ENCODE measurements around the gene KNDC1.

Gene KNDC1

GRCh38 chr10:133126431-133127290 lies 33.4 kb upstream of the KNDC1 start:
- no peak overlapping the region for H3K4me3 ChIP-seq (replicated peaks; ENCODE audit: low read depth, low read length)
- TF ChIP-seq CTCF (IDR thresholded peaks at IDR 0.05; ENCODE audit: low read depth, low read length, missing control alignments): no peak
- no peak for DNase-seq (ENCODE audit: extremely low read depth, low read depth)

- TF ChIP-seq CTCF (IDR thresholded peaks at IDR 0.05; ENCODE audit: low read depth, low read length, missing control alignments): no peak
- no peak overlapping the region for H3K4me3 ChIP-seq (replicated peaks; ENCODE audit: low read depth, low read length)
- DNase-seq (ENCODE audit: extremely low read depth, low read depth): no peak
Observed at GRCh38 chr10:133127291-133128125, 32.5 kb upstream of the KNDC1 start.

- no peak for DNase-seq (ENCODE audit: extremely low read depth, low read depth)
- TF ChIP-seq CTCF (IDR thresholded peaks at IDR 0.05; ENCODE audit: low read depth, low read length, missing control alignments): no peak
- no peak overlapping the region for H3K4me3 ChIP-seq (replicated peaks; ENCODE audit: low read depth, low read length)
Observed at GRCh38 chr10:133128126-133129070, 31.6 kb upstream of the KNDC1 start.

GRCh38 chr10:133129071-133129858 lies 30.8 kb upstream of the KNDC1 start:
- DNase-seq (ENCODE audit: extremely low read depth, low read depth): no peak
- H3K4me3 ChIP-seq (replicated peaks; ENCODE audit: low read depth, low read length): no peak overlapping the region
- no peak for TF ChIP-seq CTCF (IDR thresholded peaks at IDR 0.05; ENCODE audit: low read depth, low read length, missing control alignments)

- no peak for TF ChIP-seq CTCF (IDR thresholded peaks at IDR 0.05; ENCODE audit: low read depth, low read length, missing control alignments)
- H3K4me3 ChIP-seq (replicated peaks; ENCODE audit: low read depth, low read length): no peak overlapping the region
- DNase-seq (ENCODE audit: extremely low read depth, low read depth): no peak
Observed at GRCh38 chr10:133129859-133130495, 30.0 kb upstream of the KNDC1 start.
